Endothelial cell of umbilical vein (primary cell): ENCODE data around the gene DTX3L. TPM values are rescaled to one million over a fixed set of nuclear protein-coding genes. Genes with fewer than 3 reads are reported as not detected.

Experiments
- BruUV-seq: library from RNA; stranded (reverse); fragments of 400-500 nt; replicated peaks from 2 replicates; lab custom pipeline; 2021; lab: Mats Ljungman, UMichigan
- CTCF ChIA-PET: fragments of 300-600, 350-600 bp; sonication (Branson Sonifier 250); formaldehyde crosslinking; loops from one replicate; lab custom pipeline; 2021; ENCODE audit warnings: antibody characterized with exemption, inconsistent platforms; lab: Charles Lee
- POLR2A ChIA-PET: fragments of 300-600, 350-600 bp; sonication (Branson Sonifier 250); formaldehyde crosslinking; loops from one replicate; lab custom pipeline; 2021; ENCODE audit warnings: antibody characterized with exemption, inconsistent platforms; lab: Charles Lee
- DNase-seq: peaks from one replicate; pipeline ENCODE4 v3.0.0-alpha.2; 2011; ENCODE audit warnings: low read depth, low spot score
- FAIRE-seq: peaks from 2 replicates; lab custom pipeline; 2011; peaks lifted over from hg19 to GRCh38; lab: Jason Lieb, UNC
- H2AFZ ChIP-seq: 2 replicates; pipeline ENCODE4 v1.6.0; 2012; ENCODE audit warnings: low read depth, low read length, control low read depth, inconsistent platforms
- H3K27ac ChIP-seq: 2 replicates; pipeline ENCODE4 v1.5.1; 2011; ENCODE audit warnings: low read depth, mild to moderate bottlenecking, control low read depth, low read length, moderate library complexity; ENCODE audit not compliant: insufficient read depth
- H3K27me3 ChIP-seq, 2 experiments: 2 replicates each; pipeline versions ENCODE4 v1.6.0 to v1.6.1; 2011; ENCODE audit warnings: low read length in 2 of 2, mixed read lengths in 1 of 2; ENCODE audit not compliant: control insufficient read depth in 2 of 2, insufficient read depth in 2 of 2
- H3K36me3 ChIP-seq, 2 experiments: 2 replicates in 1 of 2; 3 replicates in 1 of 2; pipeline ENCODE4 v1.5.1; 2011; ENCODE audit warnings: low read length in 2 of 2, mild to moderate bottlenecking in 1 of 2, moderate library complexity in 1 of 2; ENCODE audit not compliant: control insufficient read depth in 2 of 2, insufficient read depth in 2 of 2; ENCODE audit errors: extremely low read depth in 1 of 2
- H3K4me1 ChIP-seq: 3 replicates; pipeline ENCODE4 v1.5.1; 2011; ENCODE audit warnings: mild to moderate bottlenecking, low read length; ENCODE audit not compliant: control insufficient read depth, insufficient read depth; ENCODE audit errors: extremely low read depth
- H3K4me2 ChIP-seq: 2 replicates; pipeline ENCODE4 v1.6.1; 2011; ENCODE audit warnings: low read length, control low read depth, mixed read lengths; ENCODE audit not compliant: insufficient read depth
- H3K4me3 ChIP-seq, 3 experiments: fragments of 200-600 bp in 1 of 3; sonication (generic), shearing (Covaris generic) in 1 of 3; replicated peaks in 1 of 3; 2 replicates each; pipeline ENCODE4 v1.5.1; 2011 to 2016; ENCODE audit warnings: control low read depth in 3 of 3, low read length in 3 of 3, mild to moderate bottlenecking in 2 of 3, inconsistent platforms in 1 of 3, low read depth in 1 of 3, moderate library complexity in 1 of 3; ENCODE audit not compliant: insufficient read depth in 1 of 3
- H3K79me2 ChIP-seq: 2 replicates; pipeline ENCODE4 v1.6.0; 2012; ENCODE audit warnings: low read length, inconsistent platforms; ENCODE audit not compliant: control insufficient read depth, insufficient read depth
- H3K9ac ChIP-seq: replicated peaks from 2 replicates; pipeline ENCODE3; 2011; ENCODE audit warnings: low read length, control low read depth; ENCODE audit not compliant: insufficient read depth; ENCODE audit errors: extremely low read depth
- H3K9me1 ChIP-seq: replicated peaks from 3 replicates; pipeline ENCODE4 v1.6.0; 2011; ENCODE audit warnings: mild to moderate bottlenecking, low read length; ENCODE audit not compliant: control insufficient read depth, insufficient read depth; ENCODE audit errors: extremely low read depth
- H3K9me3 ChIP-seq: replicated peaks from 2 replicates; pipeline ENCODE4 v1.5.1; 2012; ENCODE audit warnings: low read length, inconsistent platforms; ENCODE audit not compliant: control insufficient read depth, insufficient read depth
- H4K20me1 ChIP-seq: replicated peaks from 2 replicates; pipeline ENCODE3; 2011; ENCODE audit warnings: mild to moderate bottlenecking, low read length; ENCODE audit not compliant: control insufficient read depth, insufficient read depth; ENCODE audit errors: extremely low read depth
- EZH2 ChIP-seq: IDR thresholded peaks from 2 replicates; pipeline ENCODE4 v1.6.1; 2012; ENCODE audit warnings: borderline replicate concordance, low read depth, mild to moderate bottlenecking, moderate library complexity, low read length, inconsistent platforms; ENCODE audit not compliant: severe bottlenecking
- FOS ChIP-seq: IDR thresholded peaks from 2 replicates; pipeline ENCODE4 v1.6.1; 2011; ENCODE audit warnings: mild to moderate bottlenecking, low read length, moderate library complexity, borderline replicate concordance; ENCODE audit not compliant: insufficient read depth
- GATA2 ChIP-seq: IDR thresholded peaks from 2 replicates; pipeline ENCODE4 v1.7.0; 2011; ENCODE audit warnings: low read depth, mild to moderate bottlenecking, moderate library complexity, mixed read lengths, low read length; ENCODE audit not compliant: insufficient read length, insufficient read depth
- JUN ChIP-seq: IDR thresholded peaks from 2 replicates; pipeline ENCODE4 v1.6.1; 2011; ENCODE audit warnings: borderline replicate concordance, low read depth; ENCODE audit not compliant: insufficient read length, insufficient read depth
- MYC ChIP-seq: IDR thresholded peaks from one replicate; pipeline ENCODE4 v1.6.1; 2011; ENCODE audit warnings: mild to moderate bottlenecking, low read depth, low read length
- POLR2A ChIP-seq: IDR thresholded peaks from 2 replicates; pipeline ENCODE4 v1.6.1; 2012; ENCODE audit warnings: low read depth, mild to moderate bottlenecking, control low read depth, low read length
- POLR2AphosphoS5 ChIP-seq: IDR thresholded peaks from 2 replicates; pipeline ENCODE4 v1.6.1; 2012; ENCODE audit warnings: low read depth, mild to moderate bottlenecking, control low read depth, low read length, moderate library complexity; ENCODE audit not compliant: insufficient read depth
- dilution Hi-C: fragments of 300-500 bp; cut with MboI; formaldehyde crosslinking; loops from one replicate; pipeline ENCODE4 v1.15.0; 2019; ENCODE audit warnings: low sequenced_read_pairs; ENCODE audit not compliant: extremely low pct_ligation_motif_present
- intact Hi-C: fragments of 100-400 bp; cut with micrococcal nuclease; formaldehyde crosslinking; loops from one replicate; pipeline ENCODE4 v1.10.0; 2022
- polyA plus RNA-seq, 4 experiments: library from polyadenylated mRNA; depleted of rRNA in 3 of 4; stranded (reverse) in 3 of 4; unstranded in 1 of 4; fragments of >200 nt; gene quantifications; 2 replicates each; pipeline versions ENCODE4 v1.2.1 to v1.2.3, GENCODE V29; 2011 to 2012; ENCODE audit warnings: missing spikeins in 1 of 4
- total RNA-seq: library from RNA; stranded (reverse); gene quantifications from 2 replicates; pipeline ENCODE4 v1.2.3, GENCODE V29; 2021
- TF ChIP-seq, protein P1 (sequence below): IDR thresholded peaks from 2 replicates; pipeline ENCODE4 v1.6.1; 2011; ENCODE audit not compliant: insufficient read depth, insufficient read length
- TF ChIP-seq, protein P2 (sequence below), 2 donors: IDR thresholded peaks; 1 replicate in 1 of 2; 2 replicates in 1 of 2; pipeline ENCODE4 v1.5.1; 2011; ENCODE audit warnings: low read length in 2 of 2, mild to moderate bottlenecking in 2 of 2, moderate library complexity in 2 of 2, control low read depth in 1 of 2, inconsistent platforms in 1 of 2, low read depth in 1 of 2; ENCODE audit not compliant: insufficient read depth in 1 of 2; ENCODE audit errors: extremely low read depth in 1 of 2

DTX3L gene
- total and polyA plus RNA-seq, 2 donors (not counting 3 experiments of a cell fraction or from before 2014, with no cell fraction given): 3.2 to 20.5 TPM

DNA sequence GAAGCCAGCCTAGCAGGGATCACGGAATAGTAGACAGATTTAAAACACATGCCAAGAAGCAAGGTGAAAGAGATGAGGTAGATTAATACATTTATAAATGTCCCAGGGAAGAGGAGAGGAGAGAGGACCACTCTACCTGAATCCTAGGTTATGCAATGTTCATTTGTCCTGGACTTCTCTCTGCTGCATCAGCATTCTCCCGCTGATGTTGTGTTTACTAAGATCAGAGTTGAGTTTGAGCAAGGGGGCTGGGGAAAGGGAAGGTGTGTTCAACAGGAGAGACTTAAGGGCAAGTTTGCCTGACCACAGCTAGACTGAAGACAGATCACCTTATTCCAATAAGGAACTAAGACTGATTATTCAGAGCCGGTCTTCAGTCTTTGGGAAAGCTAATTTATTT, 48.3 kb upstream of the DTX3L start:
- dilution Hi-C loops: no loop called here
- peaks cover 33% of the 10 kb centered on the region for H3K79me2 ChIP-seq
- TF ChIP-seq POLR2A (no peak), MYC (no peak), EZH2 (no peak), POLR2AphosphoS5 (no peak), JUN (no peak), GATA2 (no peak), FOS (no peak)
- TF ChIP-seq, protein P1, sequence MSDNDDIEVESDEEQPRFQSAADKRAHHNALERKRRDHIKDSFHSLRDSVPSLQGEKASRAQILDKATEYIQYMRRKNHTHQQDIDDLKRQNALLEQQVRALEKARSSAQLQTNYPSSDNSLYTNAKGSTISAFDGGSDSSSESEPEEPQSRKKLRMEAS: no peak
- TF ChIP-seq, protein P2, sequence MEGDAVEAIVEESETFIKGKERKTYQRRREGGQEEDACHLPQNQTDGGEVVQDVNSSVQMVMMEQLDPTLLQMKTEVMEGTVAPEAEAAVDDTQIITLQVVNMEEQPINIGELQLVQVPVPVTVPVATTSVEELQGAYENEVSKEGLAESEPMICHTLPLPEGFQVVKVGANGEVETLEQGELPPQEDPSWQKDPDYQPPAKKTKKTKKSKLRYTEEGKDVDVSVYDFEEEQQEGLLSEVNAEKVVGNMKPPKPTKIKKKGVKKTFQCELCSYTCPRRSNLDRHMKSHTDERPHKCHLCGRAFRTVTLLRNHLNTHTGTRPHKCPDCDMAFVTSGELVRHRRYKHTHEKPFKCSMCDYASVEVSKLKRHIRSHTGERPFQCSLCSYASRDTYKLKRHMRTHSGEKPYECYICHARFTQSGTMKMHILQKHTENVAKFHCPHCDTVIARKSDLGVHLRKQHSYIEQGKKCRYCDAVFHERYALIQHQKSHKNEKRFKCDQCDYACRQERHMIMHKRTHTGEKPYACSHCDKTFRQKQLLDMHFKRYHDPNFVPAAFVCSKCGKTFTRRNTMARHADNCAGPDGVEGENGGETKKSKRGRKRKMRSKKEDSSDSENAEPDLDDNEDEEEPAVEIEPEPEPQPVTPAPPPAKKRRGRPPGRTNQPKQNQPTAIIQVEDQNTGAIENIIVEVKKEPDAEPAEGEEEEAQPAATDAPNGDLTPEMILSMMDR (IDR thresholded peaks at IDR 0.05; ENCODE audit: extremely low read depth in 1 of 2, insufficient read depth in 1 of 2, low read depth in 1 of 2, low read length in 2 of 2): no peak
- BruUV-seq: no TSS peak
- no peaks in the 10 kb centered on the region for H3K9me3 ChIP-seq
- H3K9me1 ChIP-seq: no peaks in the 10 kb centered on the region
- no peak for DNase-seq
- H3K27ac ChIP-seq: no peak overlapping the region
- peaks cover 13% of the 10 kb centered on the region for H4K20me1 ChIP-seq
- H3K36me3 ChIP-seq: no peaks in the 10 kb centered on the region
- H3K27me3 ChIP-seq: peaks cover 1 to 8% of the 10 kb centered on the region in 2 experiments
- H3K4me1 ChIP-seq: peaks cover 14% of the 10 kb centered on the region
- no peak overlapping the region for H3K9ac ChIP-seq
- intact Hi-C loops: loop anchor here (2.0 kb wide), 1 partner anchor 163 kb away; no protein-coding TSS in a partner anchor
- FAIRE-seq: no peak
- ChIA-PET POLR2A (no interaction called here), CTCF (interaction anchor here (1.5 kb wide), 1 partner anchor 9 kb away, joined by 6 read pairs; no protein-coding TSS in a partner anchor)
- no peak overlapping the region for H3K4me2 ChIP-seq
- H3K4me3 ChIP-seq: no peak overlapping the region
- H2AFZ ChIP-seq: no peak overlapping the region
